ENCODE data around the gene P2RY8. TPM values are rescaled to one million over a fixed set of nuclear protein-coding genes. Genes with fewer than 3 reads are reported as not detected.

The P2RY8 gene
- total RNA-seq, 1 donor: not detected

GRCh38 chrX:1488745-1489144, 48.2 kb downstream of the P2RY8 start:
- no peak for TF ChIP-seq CTCF (IDR thresholded peaks at IDR 0.05; ENCODE audit: extremely low read depth, low read depth, low read length)

GRCh38 chrX:1488141-1488540, 48.8 kb downstream of the P2RY8 start:
- H3K4me1 ChIP-seq (ENCODE audit: insufficient read depth, low read length): no peaks in the 10 kb centered on the region
- DNase-seq (ENCODE audit: insufficient read length, low spot score, missing footprints): no peak
- no peak overlapping the region for H3K4me2 ChIP-seq (ENCODE audit: insufficient read depth, low read length)
- no peaks in the 10 kb centered on the region for H3K36me3 ChIP-seq (ENCODE audit: insufficient read depth, low read length)
- H3K79me2 ChIP-seq (ENCODE audit: insufficient read depth, low read length): no peaks in the 10 kb centered on the region
- H2AFZ ChIP-seq (ENCODE audit: low read length): no peak overlapping the region
- H3K9me3 ChIP-seq (ENCODE audit: low read depth, low read length): no peaks in the 10 kb centered on the region
- H3K4me3 ChIP-seq (ENCODE audit: insufficient read depth, low read length): no peak overlapping the region
- H3K27ac ChIP-seq (ENCODE audit: low read depth, low read length): no peak overlapping the region
- no peak for TF ChIP-seq CTCF (IDR thresholded peaks at IDR 0.05; ENCODE audit: extremely low read depth, low read depth, low read length)
- H4K20me1 ChIP-seq (ENCODE audit: insufficient read depth, low read length): no peaks in the 10 kb centered on the region
- H3K27me3 ChIP-seq (ENCODE audit: insufficient read depth, low read length): no peaks in the 10 kb centered on the region

More at GRCh38 chrX:1488745-1489144, 48.2 kb downstream of the P2RY8 start:
- H3K4me1 ChIP-seq (ENCODE audit: insufficient read depth, low read length): no peaks in the 10 kb centered on the region
- no peak overlapping the region for H3K4me2 ChIP-seq (ENCODE audit: insufficient read depth, low read length)
- no peaks in the 10 kb centered on the region for H3K36me3 ChIP-seq (ENCODE audit: insufficient read depth, low read length)
- H3K27ac ChIP-seq (ENCODE audit: low read depth, low read length): no peak overlapping the region
- no peaks in the 10 kb centered on the region for H4K20me1 ChIP-seq (ENCODE audit: insufficient read depth, low read length)
- no peaks in the 10 kb centered on the region for H3K79me2 ChIP-seq (ENCODE audit: insufficient read depth, low read length)
- no peak for DNase-seq (ENCODE audit: insufficient read length, low spot score, missing footprints)
- H3K9me3 ChIP-seq (ENCODE audit: low read depth, low read length): no peaks in the 10 kb centered on the region
- no peak overlapping the region for H2AFZ ChIP-seq (ENCODE audit: low read length)
- no peaks in the 10 kb centered on the region for H3K27me3 ChIP-seq (ENCODE audit: insufficient read depth, low read length)
- no peak overlapping the region for H3K4me3 ChIP-seq (ENCODE audit: insufficient read depth, low read length)

DNA sequence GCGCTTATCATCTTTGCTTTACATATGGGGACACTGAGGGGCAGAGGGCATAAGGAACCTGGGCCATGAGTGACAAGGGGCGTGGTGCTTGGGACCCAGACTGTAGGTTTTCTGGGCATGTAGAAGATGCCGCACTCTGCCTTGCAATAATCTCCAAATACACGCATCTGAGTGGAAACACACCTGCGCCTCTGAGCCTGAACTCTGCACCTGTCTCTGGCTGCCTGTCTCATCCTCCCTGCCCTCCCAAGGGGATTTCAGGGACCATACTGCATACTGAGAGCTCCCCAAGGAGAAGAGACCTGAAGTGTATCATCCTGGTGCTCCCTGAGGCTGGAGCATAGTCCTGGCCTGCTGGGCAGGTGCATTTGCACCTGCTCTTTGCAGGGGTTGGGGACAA, 49.6 kb downstream of the P2RY8 start:
- TF ChIP-seq CTCF (IDR thresholded peaks at IDR 0.05; ENCODE audit: extremely low read depth, low read depth, low read length): no peak
- H3K4me1 ChIP-seq (ENCODE audit: insufficient read depth, low read length): no peaks in the 10 kb centered on the region
- no peak for DNase-seq (ENCODE audit: insufficient read length, low spot score, missing footprints)
- no peaks in the 10 kb centered on the region for H3K36me3 ChIP-seq (ENCODE audit: insufficient read depth, low read length)
- no peaks in the 10 kb centered on the region for H3K27me3 ChIP-seq (ENCODE audit: insufficient read depth, low read length)
- no peaks in the 10 kb centered on the region for H4K20me1 ChIP-seq (ENCODE audit: insufficient read depth, low read length)
- no peaks in the 10 kb centered on the region for H3K9me3 ChIP-seq (ENCODE audit: low read depth, low read length)
- no peak overlapping the region for H3K27ac ChIP-seq (ENCODE audit: low read depth, low read length)
- H2AFZ ChIP-seq (ENCODE audit: low read length): no peak overlapping the region
- H3K4me3 ChIP-seq (ENCODE audit: insufficient read depth, low read length): no peak overlapping the region
- no peak overlapping the region for H3K4me2 ChIP-seq (ENCODE audit: insufficient read depth, low read length)
- H3K79me2 ChIP-seq (ENCODE audit: insufficient read depth, low read length): no peaks in the 10 kb centered on the region

GRCh38 chrX:1486749-1487361, 50.1 kb downstream of the P2RY8 start:
- TF ChIP-seq CTCF (IDR thresholded peaks at IDR 0.05; ENCODE audit: extremely low read depth, low read depth, low read length): no peak
- DNase-seq (ENCODE audit: insufficient read length, low spot score, missing footprints): no peak
- H3K4me1 ChIP-seq (ENCODE audit: insufficient read depth, low read length): no peaks in the 10 kb centered on the region
- H2AFZ ChIP-seq (ENCODE audit: low read length): peak overlapping the region; percentile 44
- no peaks in the 10 kb centered on the region for H3K9me3 ChIP-seq (ENCODE audit: low read depth, low read length)
- no peaks in the 10 kb centered on the region for H3K36me3 ChIP-seq (ENCODE audit: insufficient read depth, low read length)
- H3K4me2 ChIP-seq (ENCODE audit: insufficient read depth, low read length): no peak overlapping the region
- no peaks in the 10 kb centered on the region for H3K27me3 ChIP-seq (ENCODE audit: insufficient read depth, low read length)
- no peak overlapping the region for H3K4me3 ChIP-seq (ENCODE audit: insufficient read depth, low read length)
- no peak overlapping the region for H3K27ac ChIP-seq (ENCODE audit: low read depth, low read length)
- H3K79me2 ChIP-seq (ENCODE audit: insufficient read depth, low read length): no peaks in the 10 kb centered on the region
- no peaks in the 10 kb centered on the region for H4K20me1 ChIP-seq (ENCODE audit: insufficient read depth, low read length)
